ENCODE measurements around the gene MRPL47. TPM values are rescaled to one million over a fixed set of nuclear protein-coding genes. Genes with fewer than 3 reads are reported as not detected.

MRPL47 gene
- total and polyA plus RNA-seq, 2 of the 13 experiments (the other 11 are each of a cell fraction or from before 2014, with no cell fraction given): 36.1 to 83.8 TPM

DNA sequence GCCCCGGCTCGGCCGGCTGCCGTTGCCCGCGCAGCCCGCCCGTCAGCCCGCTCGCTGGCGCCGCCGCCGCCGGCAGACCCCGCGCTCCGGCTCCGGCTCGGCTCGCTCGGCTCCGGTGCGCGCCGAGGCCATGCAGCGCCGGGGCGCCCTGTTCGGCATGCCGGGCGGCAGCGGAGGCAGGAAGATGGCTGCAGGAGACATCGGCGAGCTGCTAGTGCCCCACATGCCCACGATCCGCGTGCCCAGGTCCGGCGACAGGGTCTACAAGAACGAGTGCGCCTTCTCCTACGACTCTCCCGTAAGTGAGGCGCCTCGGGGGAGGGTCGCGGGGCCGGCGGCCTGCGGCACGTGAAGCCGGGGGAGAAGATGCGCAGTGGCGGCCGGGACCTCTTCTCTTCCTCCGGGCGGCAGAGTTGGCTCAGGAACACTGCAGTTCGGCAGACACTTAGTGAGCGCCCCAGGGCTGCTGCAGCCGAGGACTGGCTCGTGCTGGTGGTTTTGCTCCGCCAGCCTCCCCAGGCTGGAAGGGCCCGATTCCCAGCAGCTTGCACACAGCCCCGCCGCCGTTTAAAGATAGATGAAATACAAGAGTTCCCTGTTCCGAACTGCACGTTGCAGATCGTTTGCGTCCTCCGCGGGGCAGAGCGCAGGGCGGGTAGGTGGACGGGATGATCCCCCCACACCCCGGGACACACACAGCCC, 48.8 kb upstream of the MRPL47 start (continued):
- TF ChIP-seq, protein P1, sequence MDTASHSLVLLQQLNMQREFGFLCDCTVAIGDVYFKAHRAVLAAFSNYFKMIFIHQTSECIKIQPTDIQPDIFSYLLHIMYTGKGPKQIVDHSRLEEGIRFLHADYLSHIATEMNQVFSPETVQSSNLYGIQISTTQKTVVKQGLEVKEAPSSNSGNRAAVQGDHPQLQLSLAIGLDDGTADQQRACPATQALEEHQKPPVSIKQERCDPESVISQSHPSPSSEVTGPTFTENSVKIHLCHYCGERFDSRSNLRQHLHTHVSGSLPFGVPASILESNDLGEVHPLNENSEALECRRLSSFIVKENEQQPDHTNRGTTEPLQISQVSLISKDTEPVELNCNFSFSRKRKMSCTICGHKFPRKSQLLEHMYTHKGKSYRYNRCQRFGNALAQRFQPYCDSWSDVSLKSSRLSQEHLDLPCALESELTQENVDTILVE (CRISPR knock-in tag; IDR thresholded peaks at IDR 0.05): no peak
- TF ChIP-seq PATZ1 (CRISPR knock-in tag; IDR thresholded peaks at IDR 0.05) (no peak), NCOA2 (CRISPR knock-in tag; IDR thresholded peaks at IDR 0.05) (no peak), ZNF430 (CRISPR knock-in tag; IDR thresholded peaks at IDR 0.05) (no peak), SP1 (IDR thresholded peaks at IDR 0.05) (no peak), SP1 (CRISPR knock-in tag; IDR thresholded peaks at IDR 0.05) (no peak), PHF5A (CRISPR knock-in tag; IDR thresholded peaks at IDR 0.05; ENCODE audit: low read depth, unreplicated experiment) (no peak), SIX4 (CRISPR knock-in tag; IDR thresholded peaks at IDR 0.05) (no peak), ZFYVE20 (CRISPR knock-in tag; IDR thresholded peaks at IDR 0.05; ENCODE audit: borderline replicate concordance, low read depth) (0 out of 2 replicates have a peak, but pooled peaks have one; percentile 28), ZNF574 (CRISPR knock-in tag; IDR thresholded peaks at IDR 0.05) (no peak; the same call in 1 of the 2 replicates), AGO1 (IDR thresholded peaks at IDR 0.05; ENCODE audit: low read depth, low read length, poor library complexity, severe bottlenecking) (no peak), NR0B2 (CRISPR knock-in tag; IDR thresholded peaks at IDR 0.05) (no peak; the same call in 1 of the 2 replicates), ZNF451 (CRISPR knock-in tag; IDR thresholded peaks at IDR 0.05) (0 out of 2 replicates have a peak, but pooled peaks have one; percentile 39), HBP1 (CRISPR knock-in tag; IDR thresholded peaks at IDR 0.05; ENCODE audit: low read depth) (peak; percentile 20; the same call in 1 of the 2 replicates), ZMYM2 (CRISPR knock-in tag; IDR thresholded peaks at IDR 0.05) (no peak), FOXM1 (CRISPR knock-in tag; IDR thresholded peaks at IDR 0.05) (no peak)
- TF ChIP-seq, protein P2, sequence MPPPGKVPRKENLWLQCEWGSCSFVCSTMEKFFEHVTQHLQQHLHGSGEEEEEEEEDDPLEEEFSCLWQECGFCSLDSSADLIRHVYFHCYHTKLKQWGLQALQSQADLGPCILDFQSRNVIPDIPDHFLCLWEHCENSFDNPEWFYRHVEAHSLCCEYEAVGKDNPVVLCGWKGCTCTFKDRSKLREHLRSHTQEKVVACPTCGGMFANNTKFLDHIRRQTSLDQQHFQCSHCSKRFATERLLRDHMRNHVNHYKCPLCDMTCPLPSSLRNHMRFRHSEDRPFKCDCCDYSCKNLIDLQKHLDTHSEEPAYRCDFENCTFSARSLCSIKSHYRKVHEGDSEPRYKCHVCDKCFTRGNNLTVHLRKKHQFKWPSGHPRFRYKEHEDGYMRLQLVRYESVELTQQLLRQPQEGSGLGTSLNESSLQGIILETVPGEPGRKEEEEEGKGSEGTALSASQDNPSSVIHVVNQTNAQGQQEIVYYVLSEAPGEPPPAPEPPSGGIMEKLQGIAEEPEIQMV (CRISPR knock-in tag; IDR thresholded peaks at IDR 0.05; ENCODE audit: low read depth): no peak
- TF ChIP-seq, protein P3, sequence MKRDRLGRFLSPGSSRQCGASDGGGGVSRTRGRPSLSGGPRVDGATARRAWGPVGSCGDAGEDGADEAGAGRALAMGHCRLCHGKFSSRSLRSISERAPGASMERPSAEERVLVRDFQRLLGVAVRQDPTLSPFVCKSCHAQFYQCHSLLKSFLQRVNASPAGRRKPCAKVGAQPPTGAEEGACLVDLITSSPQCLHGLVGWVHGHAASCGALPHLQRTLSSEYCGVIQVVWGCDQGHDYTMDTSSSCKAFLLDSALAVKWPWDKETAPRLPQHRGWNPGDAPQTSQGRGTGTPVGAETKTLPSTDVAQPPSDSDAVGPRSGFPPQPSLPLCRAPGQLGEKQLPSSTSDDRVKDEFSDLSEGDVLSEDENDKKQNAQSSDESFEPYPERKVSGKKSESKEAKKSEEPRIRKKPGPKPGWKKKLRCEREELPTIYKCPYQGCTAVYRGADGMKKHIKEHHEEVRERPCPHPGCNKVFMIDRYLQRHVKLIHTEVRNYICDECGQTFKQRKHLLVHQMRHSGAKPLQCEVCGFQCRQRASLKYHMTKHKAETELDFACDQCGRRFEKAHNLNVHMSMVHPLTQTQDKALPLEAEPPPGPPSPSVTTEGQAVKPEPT (CRISPR knock-in tag; IDR thresholded peaks at IDR 0.05; ENCODE audit: low read depth): no peak
